NB4 (cell line): ENCODE measurements around the gene ADAMTSL3.

Experiments
- MYC ChIP-seq: IDR thresholded peaks from 2 replicates; pipeline ENCODE4 v1.6.1; 2011; ENCODE audit warnings: low read depth, low read length
- POLR2A ChIP-seq: IDR thresholded peaks from 2 replicates; pipeline ENCODE4 v1.6.1; 2011; ENCODE audit warnings: mild to moderate bottlenecking; ENCODE audit not compliant: insufficient read length; ENCODE audit errors: extremely low read depth
- TF ChIP-seq, protein P1 (sequence below): IDR thresholded peaks from one replicate; pipeline ENCODE4 v1.5.1; 2012; ENCODE audit warnings: low read depth, low read length
- TF ChIP-seq, protein P2 (sequence below): IDR thresholded peaks from 2 replicates; pipeline ENCODE4 v1.6.1; 2011; ENCODE audit warnings: low read depth, low read length

DNA sequence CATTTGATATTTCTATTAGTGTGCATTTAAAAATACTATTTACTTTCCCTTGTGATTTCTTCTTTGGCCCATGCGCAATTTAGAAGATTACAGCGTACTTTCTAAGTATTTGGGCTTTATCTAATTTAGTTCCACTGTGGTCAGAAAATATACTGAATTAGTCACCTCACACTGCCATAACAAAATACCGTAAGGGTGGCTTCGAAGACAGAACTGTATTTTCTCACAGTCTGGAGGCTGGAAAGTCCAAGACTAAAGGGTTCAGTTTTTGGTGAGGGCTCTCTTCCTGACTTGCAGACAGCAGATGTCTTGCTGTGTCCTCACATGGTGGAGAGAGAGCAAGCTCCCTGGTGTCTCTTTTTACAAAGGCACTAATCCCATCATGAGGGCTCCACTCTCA is 286.2 kb downstream of the ADAMTSL3 start:
- TF ChIP-seq, protein P1, sequence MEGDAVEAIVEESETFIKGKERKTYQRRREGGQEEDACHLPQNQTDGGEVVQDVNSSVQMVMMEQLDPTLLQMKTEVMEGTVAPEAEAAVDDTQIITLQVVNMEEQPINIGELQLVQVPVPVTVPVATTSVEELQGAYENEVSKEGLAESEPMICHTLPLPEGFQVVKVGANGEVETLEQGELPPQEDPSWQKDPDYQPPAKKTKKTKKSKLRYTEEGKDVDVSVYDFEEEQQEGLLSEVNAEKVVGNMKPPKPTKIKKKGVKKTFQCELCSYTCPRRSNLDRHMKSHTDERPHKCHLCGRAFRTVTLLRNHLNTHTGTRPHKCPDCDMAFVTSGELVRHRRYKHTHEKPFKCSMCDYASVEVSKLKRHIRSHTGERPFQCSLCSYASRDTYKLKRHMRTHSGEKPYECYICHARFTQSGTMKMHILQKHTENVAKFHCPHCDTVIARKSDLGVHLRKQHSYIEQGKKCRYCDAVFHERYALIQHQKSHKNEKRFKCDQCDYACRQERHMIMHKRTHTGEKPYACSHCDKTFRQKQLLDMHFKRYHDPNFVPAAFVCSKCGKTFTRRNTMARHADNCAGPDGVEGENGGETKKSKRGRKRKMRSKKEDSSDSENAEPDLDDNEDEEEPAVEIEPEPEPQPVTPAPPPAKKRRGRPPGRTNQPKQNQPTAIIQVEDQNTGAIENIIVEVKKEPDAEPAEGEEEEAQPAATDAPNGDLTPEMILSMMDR = no peak
- TF ChIP-seq POLR2A (no peak), MYC (no peak)
- TF ChIP-seq, protein P2, sequence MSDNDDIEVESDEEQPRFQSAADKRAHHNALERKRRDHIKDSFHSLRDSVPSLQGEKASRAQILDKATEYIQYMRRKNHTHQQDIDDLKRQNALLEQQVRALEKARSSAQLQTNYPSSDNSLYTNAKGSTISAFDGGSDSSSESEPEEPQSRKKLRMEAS = no peak
